Panc1 (cell line): Measurements from ENCODE around the gene NDRG3. TPM values are rescaled to one million over a fixed set of nuclear protein-coding genes. Genes with fewer than 3 reads are reported as not detected.

Experiments used
- ATAC-seq: fragments of 200-7000 bp; cut with Tn5 transposase; 2 replicates; pipeline ENCODE4 v1.9.1; 2020; ENCODE audit warnings: mild to moderate bottlenecking, moderate library complexity
- BruUV-seq: library from RNA; stranded (reverse); fragments of 400-500 nt; replicated peaks from 2 replicates; lab custom pipeline; 2021; lab: Mats Ljungman, UMichigan
- CTCF ChIA-PET: fragments of 300-600 bp; sonication (Branson Sonifier 250); formaldehyde crosslinking; loops from one replicate; lab custom pipeline; 2022; ENCODE audit warnings: antibody characterized with exemption; lab: Charles Lee
- POLR2A ChIA-PET: fragments of 300-600 bp; sonication (Branson Sonifier 250); formaldehyde crosslinking; loops from one replicate; lab custom pipeline; 2022; ENCODE audit warnings: antibody characterized with exemption; lab: Charles Lee
- DNase-seq: peaks from one replicate; pipeline ENCODE4 v3.0.0-alpha.2; 2010; ENCODE audit warnings: low read depth, low spot score
- H3K27ac ChIP-seq: 2 replicates; pipeline ENCODE4 v1.5.1; 2011; ENCODE audit warnings: mild to moderate bottlenecking, low read length, inconsistent platforms
- H3K27me3 ChIP-seq: fragments of 200-500 bp; sonication (Bioruptor generic); 2 replicates; pipeline ENCODE4 v1.6.0; 2014; ENCODE audit warnings: low read length, inconsistent platforms; ENCODE audit not compliant: control insufficient read depth, insufficient read depth
- H3K36me3 ChIP-seq: fragments of 200-500 bp; sonication (Bioruptor generic); 2 replicates; pipeline ENCODE4 v1.5.1; 2014; ENCODE audit warnings: inconsistent platforms, mild to moderate bottlenecking, low read length, moderate library complexity; ENCODE audit not compliant: control insufficient read depth, insufficient read depth
- H3K4me1 ChIP-seq: 2 replicates; pipeline ENCODE4 v1.5.1; 2011; ENCODE audit warnings: inconsistent platforms, mild to moderate bottlenecking, low read length, moderate library complexity; ENCODE audit not compliant: control insufficient read depth, insufficient read depth
- H3K4me3 ChIP-seq, 2 experiments: 2 replicates each; pipeline ENCODE4 v1.5.1; 2011 to 2012; ENCODE audit warnings: low read depth in 2 of 2, low read length in 2 of 2, mild to moderate bottlenecking in 2 of 2, inconsistent platforms in 1 of 2, moderate library complexity in 1 of 2
- H3K9me3 ChIP-seq: fragments of 200-500 bp; sonication (Bioruptor generic); 2 replicates; pipeline ENCODE4 v1.5.1; 2014; ENCODE audit warnings: low read depth, mild to moderate bottlenecking, inconsistent platforms, low read length, moderate library complexity; ENCODE audit not compliant: control insufficient read depth, insufficient read depth
- POLR2AphosphoS5 ChIP-seq: IDR thresholded peaks from 2 replicates; pipeline ENCODE4 v1.6.1; 2012; ENCODE audit warnings: mild to moderate bottlenecking, low read depth, low read length, moderate library complexity
- SIN3A ChIP-seq: IDR thresholded peaks from 2 replicates; pipeline ENCODE4 v1.6.1; 2012; ENCODE audit warnings: low read depth, mild to moderate bottlenecking, low read length, moderate library complexity, borderline replicate concordance; ENCODE audit not compliant: insufficient read depth
- TCF7L2 ChIP-seq: IDR thresholded peaks from 2 replicates; pipeline ENCODE4 v1.6.1; 2011; ENCODE audit warnings: mild to moderate bottlenecking, low read depth, low read length, inconsistent platforms
- in situ Hi-C: cut with HindIII; loops from 2 replicates; pipeline ENCODE4 v1.10.0; 2016; ENCODE audit warnings: low sequenced_read_pairs, low pct_unique_long_range_greater_than_20kb
- intact Hi-C: fragments of 100-400 bp; cut with micrococcal nuclease; formaldehyde crosslinking; loops from one replicate; pipeline ENCODE4 v1.10.0; 2022; ENCODE audit not compliant: unreplicated experiment
- total RNA-seq: library from RNA; stranded (reverse); gene quantifications from one replicate; pipeline ENCODE4 v1.2.1, GENCODE V29; 2021; ENCODE audit not compliant: unreplicated experiment
- TF ChIP-seq, protein P1 (sequence below), 2 experiments: IDR thresholded peaks; 2 replicates each; pipeline ENCODE4 v1.6.1; 2011 to 2012; ENCODE audit warnings: low read depth in 2 of 2, control low read depth in 1 of 2, low read length in 1 of 2, mild to moderate bottlenecking in 1 of 2, moderate library complexity in 1 of 2; ENCODE audit not compliant: insufficient read depth in 1 of 2
- TF ChIP-seq, protein P2 (sequence below): fragments of 450-650 bp; IDR thresholded peaks from 2 replicates; pipeline ENCODE4 v1.5.1; 2017; ENCODE audit warnings: mild to moderate bottlenecking

NDRG3 gene
- total RNA-seq, 1 experiment from 2014 or later, result 36.0 TPM

DNA sequence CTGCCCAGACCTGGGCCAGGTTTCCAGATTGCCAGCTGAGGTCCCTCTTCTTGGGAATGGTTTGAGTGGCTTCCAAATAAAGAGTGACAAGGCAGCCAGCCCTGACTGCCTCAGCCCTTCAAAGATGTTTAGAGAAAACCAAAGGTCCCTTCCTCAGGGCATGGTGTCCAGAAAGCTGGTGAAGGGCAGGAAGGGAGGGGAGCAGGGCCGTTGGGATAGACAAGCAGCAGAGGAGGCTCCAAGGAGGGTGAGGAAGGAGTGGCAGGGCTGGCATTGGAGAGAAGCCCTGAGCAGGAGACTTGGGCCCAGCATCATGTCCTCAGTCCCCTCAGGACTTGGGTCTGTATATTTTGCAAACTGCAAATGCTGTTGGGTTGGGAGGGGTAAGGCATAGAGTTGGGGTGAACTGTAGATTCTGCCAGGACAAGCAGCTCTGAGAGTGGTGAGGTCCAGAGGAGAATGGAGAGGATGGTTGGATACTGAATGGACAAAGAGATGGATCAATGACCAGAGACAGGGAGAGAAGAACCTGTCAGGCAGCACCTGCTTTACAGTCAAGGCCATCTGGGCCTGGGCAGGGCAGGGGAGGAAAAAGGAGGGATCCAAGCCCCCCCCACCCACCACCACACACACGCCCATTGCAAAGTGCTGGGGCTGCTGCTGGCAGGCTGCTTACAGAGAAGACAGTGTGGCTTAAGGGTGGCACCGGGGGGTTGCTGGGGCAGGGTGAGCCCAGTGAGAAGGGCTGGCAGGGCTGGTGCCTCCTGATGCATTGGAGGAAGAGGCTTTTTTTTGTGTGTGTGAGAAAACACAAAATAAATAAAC, 33.2 kb upstream of the NDRG3 start:
- DNase-seq (no peak), ATAC-seq (no peak)
- Histone ChIP-seq H3K27me3 (no peaks in the 10 kb centered on the region), H3K36me3 (no peaks in the 10 kb centered on the region), H3K4me3 (no peak overlapping the region), H3K27ac (no peak overlapping the region), H3K4me1 (peaks cover 6% of the 10 kb centered on the region; the same call in 1 of the 2 replicates), H3K9me3 (no peaks in the 10 kb centered on the region)
- TF ChIP-seq TCF7L2 (no peak), POLR2AphosphoS5 (no peak), SIN3A (no peak)
- TF ChIP-seq, protein P1, sequence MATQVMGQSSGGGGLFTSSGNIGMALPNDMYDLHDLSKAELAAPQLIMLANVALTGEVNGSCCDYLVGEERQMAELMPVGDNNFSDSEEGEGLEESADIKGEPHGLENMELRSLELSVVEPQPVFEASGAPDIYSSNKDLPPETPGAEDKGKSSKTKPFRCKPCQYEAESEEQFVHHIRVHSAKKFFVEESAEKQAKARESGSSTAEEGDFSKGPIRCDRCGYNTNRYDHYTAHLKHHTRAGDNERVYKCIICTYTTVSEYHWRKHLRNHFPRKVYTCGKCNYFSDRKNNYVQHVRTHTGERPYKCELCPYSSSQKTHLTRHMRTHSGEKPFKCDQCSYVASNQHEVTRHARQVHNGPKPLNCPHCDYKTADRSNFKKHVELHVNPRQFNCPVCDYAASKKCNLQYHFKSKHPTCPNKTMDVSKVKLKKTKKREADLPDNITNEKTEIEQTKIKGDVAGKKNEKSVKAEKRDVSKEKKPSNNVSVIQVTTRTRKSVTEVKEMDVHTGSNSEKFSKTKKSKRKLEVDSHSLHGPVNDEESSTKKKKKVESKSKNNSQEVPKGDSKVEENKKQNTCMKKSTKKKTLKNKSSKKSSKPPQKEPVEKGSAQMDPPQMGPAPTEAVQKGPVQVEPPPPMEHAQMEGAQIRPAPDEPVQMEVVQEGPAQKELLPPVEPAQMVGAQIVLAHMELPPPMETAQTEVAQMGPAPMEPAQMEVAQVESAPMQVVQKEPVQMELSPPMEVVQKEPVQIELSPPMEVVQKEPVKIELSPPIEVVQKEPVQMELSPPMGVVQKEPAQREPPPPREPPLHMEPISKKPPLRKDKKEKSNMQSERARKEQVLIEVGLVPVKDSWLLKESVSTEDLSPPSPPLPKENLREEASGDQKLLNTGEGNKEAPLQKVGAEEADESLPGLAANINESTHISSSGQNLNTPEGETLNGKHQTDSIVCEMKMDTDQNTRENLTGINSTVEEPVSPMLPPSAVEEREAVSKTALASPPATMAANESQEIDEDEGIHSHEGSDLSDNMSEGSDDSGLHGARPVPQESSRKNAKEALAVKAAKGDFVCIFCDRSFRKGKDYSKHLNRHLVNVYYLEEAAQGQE (IDR thresholded peaks at IDR 0.05; ENCODE audit: insufficient read depth in 1 of 2, low read depth in 2 of 2, low read length in 1 of 2), result no peak
- TF ChIP-seq, protein P2, sequence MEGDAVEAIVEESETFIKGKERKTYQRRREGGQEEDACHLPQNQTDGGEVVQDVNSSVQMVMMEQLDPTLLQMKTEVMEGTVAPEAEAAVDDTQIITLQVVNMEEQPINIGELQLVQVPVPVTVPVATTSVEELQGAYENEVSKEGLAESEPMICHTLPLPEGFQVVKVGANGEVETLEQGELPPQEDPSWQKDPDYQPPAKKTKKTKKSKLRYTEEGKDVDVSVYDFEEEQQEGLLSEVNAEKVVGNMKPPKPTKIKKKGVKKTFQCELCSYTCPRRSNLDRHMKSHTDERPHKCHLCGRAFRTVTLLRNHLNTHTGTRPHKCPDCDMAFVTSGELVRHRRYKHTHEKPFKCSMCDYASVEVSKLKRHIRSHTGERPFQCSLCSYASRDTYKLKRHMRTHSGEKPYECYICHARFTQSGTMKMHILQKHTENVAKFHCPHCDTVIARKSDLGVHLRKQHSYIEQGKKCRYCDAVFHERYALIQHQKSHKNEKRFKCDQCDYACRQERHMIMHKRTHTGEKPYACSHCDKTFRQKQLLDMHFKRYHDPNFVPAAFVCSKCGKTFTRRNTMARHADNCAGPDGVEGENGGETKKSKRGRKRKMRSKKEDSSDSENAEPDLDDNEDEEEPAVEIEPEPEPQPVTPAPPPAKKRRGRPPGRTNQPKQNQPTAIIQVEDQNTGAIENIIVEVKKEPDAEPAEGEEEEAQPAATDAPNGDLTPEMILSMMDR, result no peak
- ChIA-PET POLR2A (no interaction called here), CTCF (no interaction called here)
- intact Hi-C loops (no loop called here), in situ Hi-C loops (no loop called here)
- no TSS peak for BruUV-seq

DNA sequence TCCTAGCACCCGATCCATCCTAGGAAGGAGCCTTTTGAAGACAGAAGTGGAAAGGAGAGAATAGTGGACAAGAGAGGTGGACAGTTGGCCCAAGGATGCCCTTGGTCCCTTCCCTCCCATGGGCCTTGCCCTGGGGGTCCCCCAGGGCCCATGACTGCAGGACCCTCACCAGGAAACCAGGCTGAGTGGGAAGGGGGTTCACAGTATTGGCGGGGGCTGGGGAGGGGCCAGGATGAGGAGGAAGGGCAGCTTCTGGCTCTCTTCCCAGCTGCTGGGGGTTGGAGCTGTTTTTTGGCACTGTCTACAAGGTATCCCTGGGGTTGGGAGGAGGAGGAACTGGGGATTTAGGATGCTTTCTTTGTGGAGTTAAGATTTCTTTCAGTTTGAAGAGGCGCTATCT, 31.7 kb upstream of the NDRG3 start:
- no peak for DNase-seq
- CTCF ChIA-PET, result interaction anchor here (1.3 kb wide), 1 partner anchor 31 kb away, joined by 3 read pairs; no protein-coding TSS in a partner anchor
- no peak for ATAC-seq
- intact Hi-C loops, result no loop called here
- Histone ChIP-seq H3K4me1 (peaks cover 10% of the 10 kb centered on the region; the same call in 1 of the 2 replicates), H3K4me3 (no peak overlapping the region), H3K36me3 (no peaks in the 10 kb centered on the region), H3K9me3 (no peaks in the 10 kb centered on the region), H3K27ac (no peak overlapping the region), H3K27me3 (no peaks in the 10 kb centered on the region)
- in situ Hi-C loops, result no loop called here
- POLR2A ChIA-PET, result no interaction called here
- TF ChIP-seq POLR2AphosphoS5 (no peak), SIN3A (no peak), TCF7L2 (no peak)
- TF ChIP-seq, protein P2, result no peak
- TF ChIP-seq, protein P1 (IDR thresholded peaks at IDR 0.05; ENCODE audit: insufficient read depth in 1 of 2, low read depth in 2 of 2, low read length in 1 of 2), result no peak
- BruUV-seq, result no TSS peak
